HepG2 (cell line): ENCODE data around the gene DPP6. TPM values are rescaled to one million over a fixed set of nuclear protein-coding genes. Genes with fewer than 3 reads are reported as not detected.

Experiments
- ATAC-seq: fragments of 200-7000 bp; cut with Tn5 transposase; 3 replicates; pipeline ENCODE4 v1.9.1; 2020; ENCODE audit warnings: mild to moderate bottlenecking, moderate library complexity
- BruUV-seq: library from RNA; stranded (reverse); fragments of 400-500 nt; replicated peaks from 2 replicates; lab custom pipeline; 2021; lab: Mats Ljungman, UMichigan
- CTCF ChIA-PET: fragments of 300-600 bp; formaldehyde crosslinking; extraction: SDS; loops from one replicate; lab custom pipeline; 2021; ENCODE audit warnings: low total read pairs, inconsistent platforms, low intra/inter-chr PET ratio; lab: Yijun Ruan, JAX
- POLR2A ChIA-PET: fragments of 350-600 bp; sonication (Branson Sonifier 250); formaldehyde crosslinking; loops from one replicate; lab custom pipeline; 2020; ENCODE audit warnings: antibody characterized with exemption, inconsistent platforms; lab: Yijun Ruan, JAX
- DNase-seq: peaks from one replicate; pipeline ENCODE4 v3.0.0-alpha.2; 2015; ENCODE audit warnings: low spot score
- FAIRE-seq: peaks from 3 replicates; lab custom pipeline; 2011; peaks lifted over from hg19 to GRCh38; lab: Jason Lieb, UNC
- H2AFZ ChIP-seq: one replicate; pipeline ENCODE4 v1.6.1; 2011; ENCODE audit warnings: low read length, inconsistent platforms
- H3K27ac ChIP-seq: fragments of 300-600 bp; 3 replicates; pipeline ENCODE4 v1.8.0; 2011; ENCODE audit warnings: mixed run types, mild to moderate bottlenecking, mixed read lengths, low read length, inconsistent platforms; ENCODE audit not compliant: insufficient read depth; ENCODE audit errors: extremely low read length
- H3K27me3 ChIP-seq, 2 experiments: fragments of 200-600 bp in 1 of 2; 2 replicates in 1 of 2; 3 replicates in 1 of 2; pipeline versions ENCODE4 v1.6.0 to v1.8.0; 2011; ENCODE audit warnings: low read length in 2 of 2, mild to moderate bottlenecking in 2 of 2, moderate library complexity in 2 of 2, inconsistent platforms in 1 of 2; ENCODE audit not compliant: insufficient read depth in 2 of 2, control insufficient read depth in 1 of 2
- H3K36me3 ChIP-seq, 2 experiments: fragments of 200-600 bp in 1 of 2; replicated peaks in 1 of 2; 2 replicates in 1 of 2; 3 replicates in 1 of 2; pipeline versions ENCODE4 v1.5.1 to v1.8.0; 2011; ENCODE audit warnings: low read length in 2 of 2, inconsistent platforms in 1 of 2; ENCODE audit not compliant: insufficient read depth in 2 of 2, control insufficient read depth in 1 of 2
- H3K4me1 ChIP-seq: 2 replicates; pipeline ENCODE4 v1.5.1; 2012; ENCODE audit warnings: low read length, inconsistent platforms; ENCODE audit not compliant: insufficient read depth
- H3K4me2 ChIP-seq: 2 replicates; pipeline ENCODE4 v1.6.0; 2011; ENCODE audit warnings: low read depth, low read length, inconsistent platforms
- H3K4me3 ChIP-seq, 3 experiments: fragments of 200-600 bp in 1 of 3; sonication (generic), shearing (Covaris generic) in 1 of 3; replicated peaks in 1 of 3; 2 replicates each; pipeline ENCODE4 v1.5.1; 2011 to 2016; ENCODE audit warnings: low read length in 3 of 3, inconsistent platforms in 2 of 3, low read depth in 2 of 3, mild to moderate bottlenecking in 2 of 3, control low read depth in 1 of 3, mixed read lengths in 1 of 3; ENCODE audit not compliant: insufficient read depth in 1 of 3
- H3K79me2 ChIP-seq: one replicate; pipeline ENCODE4 v1.6.1; 2011; ENCODE audit warnings: low read length, inconsistent platforms; ENCODE audit not compliant: insufficient read depth
- H3K9ac ChIP-seq: 2 replicates; pipeline ENCODE4 v1.6.0; 2011; ENCODE audit warnings: mild to moderate bottlenecking, low read depth, low read length, inconsistent platforms; ENCODE audit not compliant: insufficient read depth
- H3K9me3 ChIP-seq: 2 replicates; pipeline ENCODE4 v1.5.1; 2012; ENCODE audit warnings: mild to moderate bottlenecking, low read length
- H4K20me1 ChIP-seq: 2 replicates; pipeline ENCODE4 v1.6.0; 2011; ENCODE audit warnings: inconsistent platforms, mild to moderate bottlenecking, low read length, moderate library complexity; ENCODE audit not compliant: insufficient read depth
- AHR ChIP-seq: IDR thresholded peaks from 2 replicates; pipeline ENCODE4 v1.6.1; 2018; ENCODE audit warnings: missing genetic modification reagents, missing compliant biosample characterization
- ETV5 ChIP-seq: IDR thresholded peaks from 2 replicates; pipeline ENCODE4 v1.6.1; 2018; ENCODE audit warnings: missing biosample characterization, missing genetic modification reagents, inconsistent platforms, borderline replicate concordance
- HCFC1 ChIP-seq: fragments of 150-350 bp; IDR thresholded peaks from 2 replicates; pipeline ENCODE4 v1.6.1; 2014; ENCODE audit warnings: low read depth, low read length
- IKZF4 ChIP-seq: sonication (generic); formaldehyde crosslinking; IDR thresholded peaks from 2 replicates; pipeline ENCODE4 v1.5.1; 2020; ENCODE audit warnings: borderline replicate concordance, mild to moderate bottlenecking, low read depth, missing genetic modification reagents; ENCODE audit errors: not compliant biosample characterization
- KDM5A ChIP-seq: fragments of 200-600 bp; sonication (generic); IDR thresholded peaks from 2 replicates; pipeline ENCODE4 v1.7.0; 2018; ENCODE audit warnings: antibody characterized with exemption, mild to moderate bottlenecking, low read length, borderline replicate concordance
- POLR2G ChIP-seq: fragments of 200-400 bp; formaldehyde crosslinking; IDR thresholded peaks from 2 replicates; pipeline ENCODE4 v1.6.1; 2018; ENCODE audit warnings: mild to moderate bottlenecking, low read depth, low read length, moderate library complexity
- THYN1 ChIP-seq: sonication (generic); formaldehyde crosslinking; IDR thresholded peaks from 2 replicates; pipeline ENCODE4 v1.8.1; 2023; ENCODE audit warnings: low read depth, mild to moderate bottlenecking, moderate library complexity, missing genetic modification reagents, borderline replicate concordance
- TOPORS ChIP-seq: sonication (generic); formaldehyde crosslinking; IDR thresholded peaks from 2 replicates; pipeline ENCODE4 v1.8.0; 2023; ENCODE audit warnings: mild to moderate bottlenecking, missing genetic modification reagents
- ZFP37 ChIP-seq: sonication (generic); formaldehyde crosslinking; IDR thresholded peaks from 2 replicates; pipeline ENCODE4 v1.4.0; 2020; ENCODE audit warnings: missing genetic modification reagents, borderline replicate concordance
- ZIK1 ChIP-seq: sonication (generic); formaldehyde crosslinking; IDR thresholded peaks from 2 replicates; pipeline ENCODE4 v1.5.0; 2020; ENCODE audit warnings: mild to moderate bottlenecking, low read depth, missing genetic modification reagents, borderline replicate concordance
- ZMYM3 ChIP-seq: sonication (generic); formaldehyde crosslinking; IDR thresholded peaks from 2 replicates; pipeline ENCODE4 v1.5.1; 2020; ENCODE audit warnings: mild to moderate bottlenecking, missing genetic modification reagents
- ZNF484 ChIP-seq: sonication (generic); formaldehyde crosslinking; IDR thresholded peaks from 2 replicates; pipeline ENCODE4 v1.5.1; 2020; ENCODE audit warnings: mild to moderate bottlenecking, low read depth, missing genetic modification reagents, borderline replicate concordance
- ZNF549 ChIP-seq: sonication (generic); formaldehyde crosslinking; IDR thresholded peaks from 2 replicates; pipeline ENCODE4 v1.5.0; 2020; ENCODE audit warnings: missing genetic modification reagents
- ZSCAN25 ChIP-seq: sonication (generic); formaldehyde crosslinking; IDR thresholded peaks from 2 replicates; pipeline ENCODE4 v1.8.0; 2022; ENCODE audit warnings: mild to moderate bottlenecking, missing genetic modification reagents
- WGBS: methylation state at CpG from one replicate; pipeline ENCODE4 v1.1.6; 2017; ENCODE audit warnings: low lambda C conversion rate; 5-methylcytosine and 5-hydroxymethylcytosine counted together
- in situ Hi-C: cut with HindIII; loops from 2 replicates; pipeline ENCODE4 v1.10.0; 2017; ENCODE audit warnings: low pct_unique_long_range_greater_than_20kb; ENCODE audit not compliant: extremely low pct_ligation_motif_present
- intact Hi-C: fragments of 100-400 bp; cut with micrococcal nuclease; formaldehyde crosslinking; loops from one replicate; pipeline ENCODE4 v1.10.0; 2022; ENCODE audit not compliant: unreplicated experiment
- polyA plus RNA-seq, 8 experiments: library from polyadenylated mRNA; depleted of rRNA in 3 of 8; stranded (reverse) in 7 of 8; unstranded in 1 of 8; fragments of >200 nt; fragmentation: Illumina TruSeq in 4 of 8; extraction: Trizol in 4 of 8; gene quantifications; 2 replicates each; pipeline versions ENCODE4 v1.2.1 to v1.2.3, GENCODE V29; 2011 to 2016; ENCODE audit warnings: low read depth in 4 of 8, missing spikeins in 1 of 8, mixed read lengths in 1 of 8; ENCODE audit not compliant: insufficient read depth in 1 of 8
- total RNA-seq, 5 experiments: library from RNA; depleted of rRNA; stranded (reverse); fragments of >200 nt; fragmentation: Illumina TruSeq; extraction: Trizol; gene quantifications; 2 replicates each; pipeline ENCODE4 v1.2.3, GENCODE V29; 2016; ENCODE audit warnings: low read depth in 1 of 5
- TF ChIP-seq, protein P1 (sequence below): sonication (generic); formaldehyde crosslinking; IDR thresholded peaks from 2 replicates; pipeline ENCODE4 v1.5.0; 2020; ENCODE audit warnings: missing genetic modification reagents
- TF ChIP-seq, protein P2 (sequence below): sonication (generic); formaldehyde crosslinking; IDR thresholded peaks from 2 replicates; pipeline ENCODE4 v1.4.0; 2020; ENCODE audit warnings: missing genetic modification reagents
- TF ChIP-seq, protein P3 (sequence below): sonication (generic); formaldehyde crosslinking; IDR thresholded peaks from 2 replicates; pipeline ENCODE4 v1.5.1; 2020; ENCODE audit warnings: missing genetic modification reagents, mild to moderate bottlenecking, borderline replicate concordance
- TF ChIP-seq, protein P4 (sequence below): sonication (generic); formaldehyde crosslinking; IDR thresholded peaks from 2 replicates; pipeline ENCODE4 v1.9.0; 2021; ENCODE audit warnings: missing genetic modification reagents, mild to moderate bottlenecking, borderline replicate concordance

The DPP6 gene
- total and polyA plus RNA-seq, 2 of the 13 experiments (the other 11 are each of a cell fraction or from before 2014, with no cell fraction given), result not detected

DNA sequence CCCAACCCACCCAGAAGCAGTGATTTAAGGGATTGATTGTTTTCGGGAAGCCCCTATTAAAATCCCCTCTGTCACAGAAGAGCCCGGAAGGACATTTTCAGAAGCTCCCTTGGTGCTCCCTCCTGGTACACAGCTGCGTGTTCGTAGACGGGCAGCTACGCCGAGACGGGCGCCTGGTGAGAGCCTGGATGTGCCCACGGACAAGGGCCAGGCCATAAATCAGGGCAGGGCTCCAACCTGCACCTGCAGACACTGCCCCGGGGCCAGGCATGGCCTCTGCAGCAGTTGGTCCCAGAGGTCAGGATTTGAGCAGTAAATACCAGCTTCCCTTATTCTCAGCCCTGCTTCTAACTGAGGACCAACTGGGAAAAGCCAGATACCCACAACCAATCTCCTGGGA is 843.9 kb downstream of the DPP6 start:
- Histone ChIP-seq H3K9ac (no peak overlapping the region), H3K27ac (no peak overlapping the region), H3K4me2 (no peak overlapping the region), H3K36me3 (no peaks in the 10 kb centered on the region), H3K4me3 (no peak overlapping the region), H2AFZ (no peak overlapping the region), H4K20me1 (no peaks in the 10 kb centered on the region), H3K9me3 (no peaks in the 10 kb centered on the region), H3K27me3 (peaks cover 1 to 58% of the 10 kb centered on the region in 2 experiments; a peak in 4 of 5 replicates), H3K4me1 (no peaks in the 10 kb centered on the region), H3K79me2 (no peaks in the 10 kb centered on the region)
- no peak for FAIRE-seq
- in situ Hi-C loops (no loop called here), intact Hi-C loops (no loop called here)
- ChIA-PET CTCF (no interaction called here), POLR2A (no interaction called here)
- 64% methylated on average over 4 of the region's 11 CpGs for WGBS
- ATAC-seq, result no peak
- DNase-seq, result no peak
- TF ChIP-seq, protein P1, sequence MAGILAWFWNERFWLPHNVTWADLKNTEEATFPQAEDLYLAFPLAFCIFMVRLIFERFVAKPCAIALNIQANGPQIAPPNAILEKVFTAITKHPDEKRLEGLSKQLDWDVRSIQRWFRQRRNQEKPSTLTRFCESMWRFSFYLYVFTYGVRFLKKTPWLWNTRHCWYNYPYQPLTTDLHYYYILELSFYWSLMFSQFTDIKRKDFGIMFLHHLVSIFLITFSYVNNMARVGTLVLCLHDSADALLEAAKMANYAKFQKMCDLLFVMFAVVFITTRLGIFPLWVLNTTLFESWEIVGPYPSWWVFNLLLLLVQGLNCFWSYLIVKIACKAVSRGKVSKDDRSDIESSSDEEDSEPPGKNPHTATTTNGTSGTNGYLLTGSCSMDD, result no peak
- TF ChIP-seq ETV5 (CRISPR knock-in tag) (no peak), AHR (CRISPR knock-in tag) (no peak), ZSCAN25 (CRISPR knock-in tag) (no peak), THYN1 (CRISPR knock-in tag) (no peak), ZIK1 (CRISPR knock-in tag) (no peak), KDM5A (no peak), POLR2G (no peak), TOPORS (CRISPR knock-in tag) (no peak), HCFC1 (no peak), IKZF4 (CRISPR knock-in tag) (no peak), ZFP37 (CRISPR knock-in tag) (no peak), ZMYM3 (CRISPR knock-in tag) (no peak), ZNF549 (CRISPR knock-in tag) (no peak), ZNF484 (CRISPR knock-in tag) (no peak)
- TF ChIP-seq, protein P2, sequence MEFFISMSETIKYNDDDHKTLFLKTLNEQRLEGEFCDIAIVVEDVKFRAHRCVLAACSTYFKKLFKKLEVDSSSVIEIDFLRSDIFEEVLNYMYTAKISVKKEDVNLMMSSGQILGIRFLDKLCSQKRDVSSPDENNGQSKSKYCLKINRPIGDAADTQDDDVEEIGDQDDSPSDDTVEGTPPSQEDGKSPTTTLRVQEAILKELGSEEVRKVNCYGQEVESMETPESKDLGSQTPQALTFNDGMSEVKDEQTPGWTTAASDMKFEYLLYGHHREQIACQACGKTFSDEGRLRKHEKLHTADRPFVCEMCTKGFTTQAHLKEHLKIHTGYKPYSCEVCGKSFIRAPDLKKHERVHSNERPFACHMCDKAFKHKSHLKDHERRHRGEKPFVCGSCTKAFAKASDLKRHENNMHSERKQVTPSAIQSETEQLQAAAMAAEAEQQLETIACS, result no peak
- TF ChIP-seq, protein P3, sequence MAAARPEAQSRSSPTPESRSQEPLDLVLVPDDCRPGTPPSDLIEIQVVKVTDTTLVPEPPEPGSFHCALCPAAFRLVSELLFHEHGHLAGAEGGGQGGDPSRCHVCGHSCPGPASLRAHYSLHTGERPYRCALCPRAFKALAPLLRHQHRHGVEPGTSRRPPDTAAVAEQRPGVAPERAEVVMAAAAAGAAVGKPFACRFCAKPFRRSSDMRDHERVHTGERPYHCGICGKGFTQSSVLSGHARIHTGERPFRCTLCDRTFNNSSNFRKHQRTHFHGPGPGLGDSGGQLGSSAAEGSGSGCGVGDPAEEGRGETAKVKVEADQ (CRISPR knock-in tag), result no peak
- TF ChIP-seq, protein P4, sequence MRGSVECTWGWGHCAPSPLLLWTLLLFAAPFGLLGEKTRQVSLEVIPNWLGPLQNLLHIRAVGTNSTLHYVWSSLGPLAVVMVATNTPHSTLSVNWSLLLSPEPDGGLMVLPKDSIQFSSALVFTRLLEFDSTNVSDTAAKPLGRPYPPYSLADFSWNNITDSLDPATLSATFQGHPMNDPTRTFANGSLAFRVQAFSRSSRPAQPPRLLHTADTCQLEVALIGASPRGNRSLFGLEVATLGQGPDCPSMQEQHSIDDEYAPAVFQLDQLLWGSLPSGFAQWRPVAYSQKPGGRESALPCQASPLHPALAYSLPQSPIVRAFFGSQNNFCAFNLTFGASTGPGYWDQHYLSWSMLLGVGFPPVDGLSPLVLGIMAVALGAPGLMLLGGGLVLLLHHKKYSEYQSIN (CRISPR knock-in tag), result no peak
- TF ChIP-seq, all 625 proteins: peak for 0
- no TSS peak for BruUV-seq
